Body of pancreas (tissue), 4 donors: Measurements from ENCODE around the gene KIF5B.
"Not testable (repeated sequence)": the region's sequence is repeated elsewhere in the genome, so short reads cannot be mapped to it uniquely, and the experiment has no call there.

ENCODE experiments used
- CTCF ChIP-seq, 7 experiments: fragments of 450-650 bp in 4 of 7; fragments of 200-600 bp in 3 of 7; sonication (generic) in 3 of 7; IDR thresholded peaks; one replicate each; pipeline ENCODE4 v1.5.1; 2016 to 2019; ENCODE audit warnings: antibody characterized with exemption in 7 of 7
- POLR2A ChIP-seq, 3 donors: fragments of 450-650 bp; IDR thresholded peaks; one replicate each; pipeline ENCODE4 v1.6.1; 2016; ENCODE audit warnings: antibody characterized with exemption in 3 of 3, mild to moderate bottlenecking in 2 of 3

GRCh38 chr10:32098566-32099259 is 42.5 kb upstream of the KIF5B start:
- not testable (repeated sequence) for TF ChIP-seq CTCF, POLR2A (IDR thresholded peaks at IDR 0.05)
